ENCODE measurements around the gene HORMAD1.
A peak's percentile ranks its signal among the peaks of the same experiment; 100 is the strongest.
"Not testable (repeated sequence)": the region's sequence is repeated elsewhere in the genome, so short reads cannot be mapped to it uniquely, and the experiment has no call there.

The HORMAD1 gene

DNA sequence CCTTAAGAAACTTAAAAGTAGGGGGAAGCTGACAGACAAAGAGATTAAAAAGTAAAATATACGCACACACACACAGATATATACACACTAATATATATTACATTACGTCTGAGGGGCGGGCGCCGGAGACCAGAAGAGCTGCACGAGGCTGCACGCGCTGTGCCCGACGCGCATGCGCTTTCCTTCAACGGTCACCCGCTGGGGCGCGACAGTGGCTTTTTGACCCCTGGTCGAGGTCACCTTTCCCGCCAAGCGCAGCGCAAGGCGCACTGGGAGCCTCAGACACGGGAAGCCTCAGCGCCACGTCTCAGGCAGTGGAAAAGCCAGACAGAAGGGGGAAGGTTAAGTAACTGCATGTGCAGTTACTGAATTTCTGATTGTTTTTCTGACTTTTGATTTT is at the start of gene HORMAD1:
TSS of gene HORMAD1 (minus strand) at position 193 of the 400 bp plus-strand sequence. CDS start 1,390 bp downstream, outside the sequence.
- TF ChIP-seq, protein P1, sequence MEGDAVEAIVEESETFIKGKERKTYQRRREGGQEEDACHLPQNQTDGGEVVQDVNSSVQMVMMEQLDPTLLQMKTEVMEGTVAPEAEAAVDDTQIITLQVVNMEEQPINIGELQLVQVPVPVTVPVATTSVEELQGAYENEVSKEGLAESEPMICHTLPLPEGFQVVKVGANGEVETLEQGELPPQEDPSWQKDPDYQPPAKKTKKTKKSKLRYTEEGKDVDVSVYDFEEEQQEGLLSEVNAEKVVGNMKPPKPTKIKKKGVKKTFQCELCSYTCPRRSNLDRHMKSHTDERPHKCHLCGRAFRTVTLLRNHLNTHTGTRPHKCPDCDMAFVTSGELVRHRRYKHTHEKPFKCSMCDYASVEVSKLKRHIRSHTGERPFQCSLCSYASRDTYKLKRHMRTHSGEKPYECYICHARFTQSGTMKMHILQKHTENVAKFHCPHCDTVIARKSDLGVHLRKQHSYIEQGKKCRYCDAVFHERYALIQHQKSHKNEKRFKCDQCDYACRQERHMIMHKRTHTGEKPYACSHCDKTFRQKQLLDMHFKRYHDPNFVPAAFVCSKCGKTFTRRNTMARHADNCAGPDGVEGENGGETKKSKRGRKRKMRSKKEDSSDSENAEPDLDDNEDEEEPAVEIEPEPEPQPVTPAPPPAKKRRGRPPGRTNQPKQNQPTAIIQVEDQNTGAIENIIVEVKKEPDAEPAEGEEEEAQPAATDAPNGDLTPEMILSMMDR (conservative IDR thresholded peaks at IDR 0.05; ENCODE audit: low read length) = no peak
- H3K4me3 ChIP-seq (ENCODE audit: low read length) = no peak within 1 kb of the TSS
- DNase-seq (ENCODE audit: low read depth) = no peak

DNA sequence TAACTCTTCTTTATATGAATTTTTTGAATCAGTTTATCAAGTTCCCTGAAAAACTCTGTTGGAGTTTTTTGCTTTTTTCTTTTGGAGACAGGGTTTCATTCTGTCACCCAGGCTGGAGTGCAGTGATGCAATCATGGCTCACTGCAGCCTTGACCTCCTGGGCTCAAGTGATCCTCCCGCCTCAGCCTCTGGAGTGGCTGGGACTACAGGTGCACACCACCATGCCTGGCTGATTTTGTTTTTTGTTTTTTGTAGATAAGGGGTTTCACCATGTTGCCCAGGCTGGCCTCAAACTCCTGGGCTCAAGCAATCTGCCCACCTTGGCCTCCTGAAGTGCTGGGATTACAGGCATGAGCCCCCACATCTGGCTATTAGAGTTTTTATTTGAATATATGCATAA is 47.0 kb upstream of the HORMAD1 start:
- not testable (repeated sequence) for DNase-seq (ENCODE audit: low read depth); H3K4me3 ChIP-seq (ENCODE audit: low read length)

DNA sequence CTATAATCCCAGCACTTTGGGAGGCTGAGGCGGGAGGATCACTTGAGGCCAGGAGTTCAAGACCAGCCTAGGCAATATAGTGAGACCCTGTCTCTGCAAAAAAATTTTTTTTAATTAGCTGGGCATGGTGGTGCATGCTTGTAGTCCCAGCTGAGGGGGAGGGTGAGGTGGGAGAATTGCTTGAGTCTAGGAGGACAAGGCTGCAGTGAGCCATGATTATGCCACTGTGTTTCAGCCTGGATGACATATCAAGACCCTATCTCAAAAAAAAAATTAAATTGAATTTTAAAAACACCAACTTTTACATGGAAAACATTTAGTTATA is 45.2 kb upstream of the HORMAD1 start:
- not testable (repeated sequence) for DNase-seq (ENCODE audit: low read depth); H3K4me3 ChIP-seq (ENCODE audit: low read length)

- TF ChIP-seq, protein P1 (conservative IDR thresholded peaks at IDR 0.05; ENCODE audit: low read length) = no peak
- DNase-seq (ENCODE audit: low read depth) = peak; percentile 21
- peak within 1 kb of the TSS; percentile 18; the same call in 1 of the 2 replicates for H3K4me3 ChIP-seq (ENCODE audit: low read length)
Measured at GRCh38 chr1:150765296-150765976, 44.7 kb upstream of the HORMAD1 start, which contains the start of gene CTSS. Gene CTSS, minus strand, starts transcription at chr1:150765778. Its CDS starts 1,015 bp downstream, at chr1:150764763.

DNA sequence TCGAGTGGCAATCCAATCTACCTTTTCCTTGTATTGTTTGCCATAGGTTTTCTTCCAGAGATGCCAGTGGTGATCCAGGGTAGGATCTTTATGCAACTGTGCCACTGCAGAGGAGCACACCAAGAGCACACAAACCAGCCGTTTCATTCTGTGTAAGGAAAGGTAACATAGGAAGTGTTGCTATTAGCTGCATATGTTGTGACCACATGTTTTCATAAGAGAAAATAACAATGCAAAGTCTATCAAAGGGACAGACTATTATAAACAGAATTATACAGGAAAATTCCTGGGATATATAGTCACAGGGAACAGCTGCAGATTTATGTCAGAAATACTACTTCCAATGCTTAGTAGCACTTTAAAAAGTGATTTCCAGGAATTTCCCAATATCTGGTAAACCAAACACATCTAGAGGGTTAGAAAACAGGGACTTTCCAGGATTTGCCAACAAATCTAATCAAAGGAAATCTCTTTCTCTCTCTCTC is 44.0 kb upstream of the HORMAD1 start:
- no peak overlapping the region for H3K4me3 ChIP-seq (ENCODE audit: low read length)

GRCh38 chr1:150763018-150763417 is 42.3 kb upstream of the HORMAD1 start:
- TF ChIP-seq, protein P1 (conservative IDR thresholded peaks at IDR 0.05; ENCODE audit: low read length) = no peak
- no peak overlapping the region for H3K4me3 ChIP-seq (ENCODE audit: low read length)
- DNase-seq (ENCODE audit: low read depth) = no peak

More for the DNA sequence above, 44.0 kb upstream of the HORMAD1 start:
- peak; percentile 84 for DNase-seq (ENCODE audit: low read depth)
- TF ChIP-seq, protein P1 (conservative IDR thresholded peaks at IDR 0.05; ENCODE audit: low read length) = no peak

DNA sequence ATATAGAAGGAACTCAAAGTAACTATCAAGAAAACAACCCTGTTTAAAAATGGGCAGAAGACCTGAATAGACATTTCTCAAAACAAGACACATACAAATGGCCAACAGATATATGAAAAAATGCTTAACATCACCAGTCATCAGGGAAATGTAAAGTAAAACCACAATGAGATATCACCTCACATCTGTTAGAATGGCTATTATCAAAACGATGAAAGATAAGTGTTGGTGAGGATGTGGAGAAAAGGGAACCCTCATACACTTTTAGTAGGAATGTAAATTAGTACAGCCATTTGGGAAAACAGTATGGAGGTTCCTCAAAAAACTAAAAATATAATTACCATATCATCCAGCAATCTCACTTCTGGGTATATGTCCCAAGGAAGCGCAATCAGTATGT is 41.9 kb upstream of the HORMAD1 start:
- DNase-seq (ENCODE audit: low read depth) = no peak
- no peak overlapping the region for H3K4me3 ChIP-seq (ENCODE audit: low read length)
- TF ChIP-seq, protein P1 (conservative IDR thresholded peaks at IDR 0.05; ENCODE audit: low read length) = no peak

DNA sequence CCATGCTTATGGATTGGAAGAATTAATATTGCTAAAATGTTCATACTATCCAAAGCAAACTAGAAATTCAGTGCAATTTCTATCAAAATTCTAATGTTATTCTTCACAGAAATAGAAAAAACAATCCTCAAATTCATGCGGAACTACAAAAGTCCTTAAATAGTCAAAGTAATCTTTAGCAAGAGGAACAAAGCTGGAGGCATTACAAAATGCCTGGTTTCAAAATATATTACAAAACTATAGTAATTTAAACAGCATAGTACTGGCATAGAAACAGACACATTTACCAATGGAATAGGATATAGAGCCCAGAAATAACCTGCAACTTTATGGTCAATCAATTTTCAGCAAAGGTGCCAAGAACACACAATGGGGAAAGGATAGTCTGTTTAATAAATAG is 41.1 kb upstream of the HORMAD1 start:
- TF ChIP-seq, protein P1 (conservative IDR thresholded peaks at IDR 0.05; ENCODE audit: low read length) = no peak
- no peak for DNase-seq (ENCODE audit: low read depth)
- no peak overlapping the region for H3K4me3 ChIP-seq (ENCODE audit: low read length)
